NOMO-1 (cell line): ENCODE data around the gene FAM13B.
"Not testable (repeated sequence)": the region's sequence is repeated elsewhere in the genome, so short reads cannot be mapped to it uniquely, and the experiment has no call there.

ENCODE experiments used
- DNase-seq, 2 experiments: peaks; one replicate each; lab custom pipeline; 2025; ENCODE audit not compliant: unreplicated experiment in 2 of 2; lab: John Stamatoyannopoulos, UW

Gene FAM13B

DNA sequence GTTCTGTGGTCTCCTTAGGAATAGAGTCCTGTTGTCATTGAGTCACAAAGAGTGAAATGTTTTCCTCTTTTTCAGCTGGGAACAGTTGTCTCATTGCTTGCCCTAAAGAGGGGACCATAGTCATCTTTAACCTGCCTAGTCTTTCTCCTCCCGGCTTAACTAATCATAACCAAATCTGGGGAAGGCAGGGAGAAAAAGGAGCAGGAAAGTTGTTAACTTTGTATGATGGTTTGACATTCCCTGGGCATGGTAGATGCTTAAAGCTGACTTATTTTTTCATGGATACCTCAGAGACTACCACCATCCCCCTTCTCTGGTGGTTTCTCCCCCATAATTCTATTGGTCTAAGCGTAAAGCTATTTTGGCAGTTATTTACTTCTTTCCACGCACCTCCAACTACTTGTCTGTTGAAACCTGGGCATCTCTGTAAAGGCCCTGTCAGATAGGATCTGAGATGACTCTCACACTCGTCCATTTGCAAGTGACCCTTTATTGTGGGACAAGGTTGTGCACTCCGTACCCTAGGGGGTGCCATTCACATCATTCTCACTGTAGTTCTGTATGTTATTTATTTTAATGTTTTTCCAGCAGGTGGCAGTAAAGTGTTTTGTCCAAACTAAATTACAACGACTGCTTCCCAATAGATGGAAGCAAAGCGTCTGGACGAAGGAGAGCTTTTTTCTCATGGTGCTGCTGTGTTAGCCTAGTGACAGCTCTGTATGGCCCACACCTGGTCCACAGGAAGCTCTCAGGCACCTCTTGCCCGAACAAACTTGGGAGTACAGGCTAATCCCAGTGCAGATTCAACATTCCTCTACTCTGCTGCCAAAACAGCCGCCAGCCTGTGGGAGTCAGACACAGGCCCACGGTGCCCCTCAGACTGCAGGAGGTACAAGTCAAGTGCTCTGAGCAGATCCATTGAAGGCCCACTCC, 3.0 kb upstream of the FAM13B start:
- peak; percentile 64 to 91 for DNase-seq

- DNase-seq, result no peak
Observed at GRCh38 chr5:138033907-138034306, 1.0 kb upstream of the FAM13B start.

GRCh38 chr5:138033386-138033808, 518 bp upstream of the FAM13B start:
- peak in 1 of 2 experiments; percentile 44 for DNase-seq

DNA sequence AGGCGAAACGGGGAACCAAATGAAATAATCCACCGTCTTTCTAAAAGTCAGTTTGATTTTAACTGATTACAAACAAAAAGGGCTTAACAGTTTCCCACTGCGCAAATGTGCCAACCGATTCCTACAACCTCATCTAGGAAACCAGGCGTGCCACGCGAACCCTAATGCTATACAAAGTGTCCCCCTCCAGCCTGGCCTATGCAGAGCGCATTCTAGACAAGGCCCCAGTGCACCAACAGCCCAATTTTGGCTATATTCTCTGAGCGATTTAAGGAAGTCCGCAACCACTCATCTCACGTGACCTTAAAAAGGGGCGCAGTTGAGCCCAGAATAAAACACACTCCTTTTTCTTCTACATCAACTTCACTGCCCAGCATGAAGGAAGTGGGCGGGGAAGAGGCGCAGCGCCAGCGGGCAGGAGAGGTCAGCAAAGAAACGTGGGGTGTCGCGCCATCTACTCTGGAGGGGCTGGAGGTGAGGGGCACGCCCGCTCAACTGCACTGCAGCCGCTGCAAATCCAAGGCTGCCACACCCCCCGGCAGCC, 779 bp downstream of the FAM13B start:
- DNase-seq, result peak; percentile 91 to 97

- DNase-seq, result no peak
Observed at GRCh38 chr5:138029944-138030343, 2.9 kb downstream of the FAM13B start.

DNA sequence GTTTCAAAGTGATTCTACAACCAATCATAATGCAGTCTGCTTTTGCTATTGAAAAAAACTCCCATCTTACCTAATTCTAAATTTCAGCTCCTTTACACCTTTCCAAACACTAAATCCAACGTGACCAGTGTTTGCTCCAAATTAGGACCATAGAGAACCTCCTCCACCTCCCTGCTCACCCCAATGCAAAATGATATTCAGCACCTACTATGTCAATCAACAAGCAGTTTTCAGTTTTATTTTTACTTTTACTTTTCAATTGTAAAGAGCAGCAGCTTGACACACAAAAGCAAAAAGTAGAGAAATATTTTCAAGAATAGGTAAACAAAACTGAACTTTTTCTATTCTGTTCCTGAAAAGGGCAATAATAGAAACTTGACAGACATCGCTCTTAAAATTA, 3.4 kb downstream of the FAM13B start:
- DNase-seq, result no peak

DNA sequence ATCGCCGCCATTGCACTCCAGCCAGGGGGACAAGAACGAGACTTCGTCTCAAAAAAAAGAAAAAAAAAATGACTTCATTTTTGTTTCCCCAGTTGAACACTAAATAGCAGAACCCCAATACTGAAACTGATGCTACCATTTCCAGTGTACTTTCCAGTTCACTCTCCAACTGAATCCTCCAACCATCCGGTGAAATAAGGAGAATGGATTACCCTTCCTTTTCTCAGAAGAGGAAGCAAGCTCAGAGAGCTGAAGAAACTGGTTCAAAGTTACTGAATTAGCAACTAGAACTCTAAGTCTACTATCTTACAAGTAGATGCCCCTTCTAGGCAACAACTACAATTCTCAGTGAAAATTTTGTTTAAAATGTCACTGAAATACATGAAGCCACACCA, 3.9 kb downstream of the FAM13B start:
- DNase-seq, result peak in 1 of 2 experiments; percentile 13

- peak in 1 of 2 experiments; percentile 60 for DNase-seq
Observed at GRCh38 chr5:138028262-138028970, 4.5 kb downstream of the FAM13B start.

DNA sequence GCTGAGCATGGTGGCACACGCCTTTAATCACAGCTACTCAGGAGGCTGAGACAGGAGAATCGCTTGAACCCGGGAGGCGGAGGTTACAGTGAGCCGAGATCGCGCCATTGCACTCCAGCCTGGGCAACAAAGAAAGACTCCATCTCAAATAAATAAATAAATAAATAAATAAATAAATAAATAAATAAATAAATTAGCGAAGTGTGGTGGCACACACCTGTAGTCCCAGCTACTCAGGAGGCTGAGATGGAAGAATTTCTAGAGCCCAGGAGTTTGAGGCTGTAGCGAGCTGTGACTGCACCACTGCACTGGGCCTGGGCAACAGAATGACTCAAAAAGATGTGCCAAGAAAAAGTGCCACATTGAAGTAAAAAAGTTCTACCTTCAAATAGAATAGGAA, 6.1 kb downstream of the FAM13B start:
- DNase-seq, result not testable (repeated sequence)

DNA sequence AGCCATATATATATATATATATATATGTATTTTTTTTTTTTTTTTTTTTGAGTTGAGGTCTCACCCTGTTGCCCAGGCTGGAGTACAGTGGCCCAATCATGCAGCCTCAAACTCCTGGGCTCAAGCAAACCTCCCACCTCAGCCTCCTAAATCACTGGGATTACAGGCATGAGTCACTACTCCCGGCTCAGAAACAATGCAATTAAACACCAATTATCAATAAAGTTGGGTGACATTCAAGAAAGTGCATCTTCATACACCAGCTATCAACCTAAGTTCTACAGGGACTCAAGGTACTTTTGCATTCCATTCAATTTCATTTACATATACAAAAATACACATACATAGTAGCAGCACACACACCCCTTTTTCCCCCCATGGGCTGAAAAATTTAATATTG, 7.6 kb downstream of the FAM13B start:
- no peak for DNase-seq

DNA sequence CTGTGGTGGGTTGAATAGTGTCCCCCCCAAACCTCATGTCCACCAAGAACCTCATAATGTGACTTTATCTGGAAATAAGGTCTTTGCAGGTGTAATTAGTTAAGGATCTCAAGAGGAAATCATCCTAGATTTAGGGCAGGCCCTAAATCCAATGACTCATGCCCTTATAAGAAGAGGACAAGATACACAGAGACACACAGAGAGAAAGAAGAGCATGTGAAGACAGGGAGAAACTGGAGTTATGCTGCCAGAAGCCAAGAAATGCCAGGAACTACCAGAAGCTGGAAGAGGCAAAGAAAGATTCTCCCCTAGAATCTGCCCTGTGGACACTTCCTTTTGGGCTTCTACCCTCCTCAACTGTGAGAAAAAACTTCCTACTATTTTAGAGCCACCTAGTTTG, 8.8 kb downstream of the FAM13B start:
- DNase-seq, result no peak

DNA sequence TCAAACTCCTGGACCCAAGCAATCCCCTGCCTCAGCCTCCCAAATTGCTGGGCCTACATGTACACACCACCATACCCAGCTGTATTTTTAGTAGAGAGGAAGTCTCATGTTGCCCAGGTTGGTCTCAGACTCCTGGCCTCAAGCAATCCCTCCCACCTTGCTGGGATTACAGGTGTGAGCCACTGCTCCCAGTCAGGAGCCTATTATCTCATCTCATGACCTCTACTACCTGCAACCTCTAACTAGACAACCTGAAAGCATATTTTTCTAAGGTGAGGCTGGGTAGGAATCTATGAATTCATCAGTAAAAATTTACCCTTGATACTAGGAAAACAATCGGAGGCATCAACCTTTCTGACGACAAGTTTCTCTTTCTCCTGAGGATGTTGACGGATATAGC, 10.0 kb downstream of the FAM13B start:
- DNase-seq, result no peak

DNA sequence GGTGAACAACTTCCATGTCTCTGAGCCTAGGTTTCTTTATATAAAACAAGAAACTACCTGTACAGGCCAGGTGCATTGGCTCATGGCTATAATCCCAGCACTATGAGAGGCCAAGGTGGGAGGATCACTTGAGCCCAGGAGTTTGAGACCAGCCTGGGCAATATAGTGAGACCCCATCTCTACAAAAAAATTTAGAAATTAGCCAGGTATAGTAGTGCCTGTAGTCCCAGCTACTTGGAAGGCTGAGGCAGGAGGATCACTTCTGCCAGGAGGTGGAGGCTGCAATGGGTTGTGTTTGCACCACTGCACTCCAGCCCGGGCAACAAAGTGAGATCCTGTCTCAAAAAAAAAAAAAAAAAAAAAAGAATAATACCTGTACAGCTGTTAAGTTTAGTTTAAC, 11.1 kb downstream of the FAM13B start:
- no peak for DNase-seq

- DNase-seq, result no peak
Observed at GRCh38 chr5:138018849-138019248, 14.0 kb downstream of the FAM13B start.

DNA sequence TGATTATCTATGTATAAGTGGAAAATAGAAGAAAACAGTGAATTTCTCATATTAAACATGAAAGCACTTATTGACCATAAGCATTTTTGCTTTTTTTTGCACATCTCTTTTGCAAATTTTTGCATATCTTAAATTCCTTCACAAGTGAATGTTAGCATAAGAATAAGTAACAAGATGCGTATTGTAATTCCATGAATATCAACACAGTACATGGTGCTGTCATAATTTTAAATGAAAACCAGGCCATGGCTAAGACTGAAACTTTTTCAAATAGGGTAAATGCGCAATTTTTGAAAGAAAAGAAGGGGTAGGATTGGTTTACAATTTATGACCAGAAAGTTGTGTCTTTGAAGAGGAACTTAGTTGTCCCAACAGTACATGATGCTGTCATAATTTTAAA, 17.0 kb downstream of the FAM13B start:
- no peak for DNase-seq

DNA sequence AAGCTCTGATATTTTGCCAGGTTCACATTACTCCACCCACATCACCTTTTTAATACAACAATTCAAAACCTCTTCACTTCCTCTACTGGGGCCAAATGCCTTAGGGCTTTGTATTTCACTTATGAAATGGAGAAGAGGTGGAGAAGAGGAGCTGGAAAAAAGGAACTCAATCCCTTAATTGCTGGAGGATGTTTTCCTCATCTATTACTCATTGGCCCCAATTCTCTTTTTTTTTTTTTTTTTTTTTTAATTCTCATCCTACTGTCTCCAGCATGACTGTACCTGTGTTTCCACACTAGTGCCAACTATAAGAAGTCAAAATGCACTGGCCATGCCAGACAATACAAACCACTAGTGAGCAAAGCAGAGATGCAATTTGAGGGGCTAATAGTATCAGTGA, 20.9 kb downstream of the FAM13B start:
- DNase-seq, result peak in 1 of 2 experiments; percentile 9

- no peak for DNase-seq
Observed at GRCh38 chr5:138000102-138000723, 32.7 kb downstream of the FAM13B start.

GRCh38 chr5:137997726-137998213, 35.1 kb downstream of the FAM13B start:
- DNase-seq, result peak; percentile 57 to 81

DNA sequence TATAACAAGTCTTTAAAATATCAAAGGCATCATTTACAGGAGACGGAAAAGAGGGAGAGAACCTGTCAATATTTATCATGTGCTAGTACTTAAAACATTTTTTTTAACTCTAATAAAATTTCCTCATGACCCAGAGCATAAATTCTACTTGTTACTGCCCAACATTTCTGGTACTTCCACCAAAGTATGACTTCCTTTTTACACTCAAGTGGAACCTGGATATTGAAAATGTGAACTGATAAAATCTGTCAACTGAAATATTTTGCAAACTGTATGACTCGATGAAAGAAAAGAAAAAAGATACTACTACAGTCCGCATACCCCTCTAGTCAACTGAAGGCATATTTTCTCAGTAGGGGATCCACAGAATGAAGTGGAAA, 37.1 kb downstream of the FAM13B start:
- DNase-seq, result peak in 1 of 2 experiments; percentile 57

DNA sequence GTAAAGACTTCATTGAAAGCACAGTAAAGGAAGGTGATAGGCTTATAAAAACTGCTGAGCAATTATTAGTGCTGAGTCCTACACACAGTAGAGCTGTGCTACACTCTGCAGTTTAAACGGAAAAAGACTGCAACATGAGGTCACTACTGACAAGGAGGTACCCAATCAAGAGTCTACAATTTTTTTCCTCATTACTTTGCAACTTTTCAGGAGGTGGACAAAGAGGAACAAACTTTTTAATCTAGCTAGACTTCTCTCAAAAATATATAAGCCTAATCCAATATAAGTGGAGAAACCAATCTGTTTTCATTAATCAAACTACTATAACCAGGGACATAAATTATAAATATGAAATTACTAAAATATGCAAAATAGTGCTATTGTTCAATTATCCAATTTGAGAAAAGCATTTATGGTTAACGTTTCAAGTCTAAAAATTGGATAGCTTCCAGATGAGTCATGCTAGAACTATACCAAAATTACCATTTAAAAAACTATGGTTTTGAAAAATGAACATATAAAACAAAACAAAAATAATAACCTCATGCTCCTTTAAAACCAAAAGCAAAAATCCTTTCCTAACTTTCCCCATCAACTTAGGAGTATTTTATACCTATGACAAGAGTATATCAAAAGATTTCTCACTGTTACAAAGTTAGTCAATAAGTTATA, 37.7 kb downstream of the FAM13B start:
- DNase-seq, result peak; percentile 65 to 91
